IMR-90 (cell line): ENCODE data around the gene CCR9. TPM values are rescaled to one million over a fixed set of nuclear protein-coding genes. Genes with fewer than 3 reads are reported as not detected.

ENCODE experiments used
- ATAC-seq: fragments of 200-7000 bp; cut with Tn5 transposase; 2 replicates; pipeline ENCODE4 v1.9.1; 2020; ENCODE audit warnings: low read depth, mild to moderate bottlenecking, moderate library complexity
- BruUV-seq: library from RNA; stranded (reverse); fragments of 400-500 nt; replicated peaks from 2 replicates; lab custom pipeline; 2021; lab: Mats Ljungman, UMichigan
- CTCF ChIA-PET: fragments of 300-600 bp; formaldehyde crosslinking; extraction: SDS; loops from one replicate; lab custom pipeline; 2021; ENCODE audit warnings: antibody characterized with exemption; lab: Yijun Ruan, JAX
- POLR2A ChIA-PET: fragments of 300-600 bp; sonication (Branson Sonifier 250); formaldehyde crosslinking; loops from one replicate; lab custom pipeline; 2022; ENCODE audit warnings: antibody characterized with exemption; ENCODE audit not compliant: unreplicated experiment; lab: Charles Lee
- DNase-seq: peaks from one replicate; pipeline ENCODE4 v3.0.0; 2013
- H2AFZ ChIP-seq: replicated peaks from 2 replicates; pipeline ENCODE3; 2013; ENCODE audit warnings: low read length, mild to moderate bottlenecking; ENCODE audit not compliant: poor library complexity
- H2AK5ac ChIP-seq: 2 replicates; pipeline ENCODE4 v1.6.1; 2013; ENCODE audit warnings: low read depth, low read length, inconsistent platforms
- H2AK9ac ChIP-seq: replicated peaks from 2 replicates; pipeline ENCODE3; 2013; ENCODE audit warnings: mild to moderate bottlenecking, low read depth, low read length, moderate library complexity; ENCODE audit not compliant: poor library complexity
- H2BK120ac ChIP-seq: 2 replicates; pipeline ENCODE4 v1.6.1; 2013; ENCODE audit warnings: low read depth, low read length, inconsistent platforms
- H2BK15ac ChIP-seq: 3 replicates; pipeline ENCODE4 v1.6.1; 2013; ENCODE audit warnings: low read depth, low read length, inconsistent platforms
- H2BK20ac ChIP-seq: 2 replicates; pipeline ENCODE4 v1.6.1; 2013; ENCODE audit warnings: low read depth, mild to moderate bottlenecking, inconsistent platforms, low read length, moderate library complexity
- H2BK5ac ChIP-seq: 2 replicates; pipeline ENCODE4 v1.6.1; 2013; ENCODE audit warnings: mild to moderate bottlenecking, low read depth, low read length, inconsistent platforms; ENCODE audit not compliant: poor library complexity, severe bottlenecking
- H3K14ac ChIP-seq: replicated peaks from 2 replicates; pipeline ENCODE4 v1.6.1; 2013; ENCODE audit warnings: low read depth, low read length, inconsistent platforms
- H3K18ac ChIP-seq: 2 replicates; pipeline ENCODE4 v1.6.1; 2013; ENCODE audit warnings: low read depth, low read length, control low read depth
- H3K23ac ChIP-seq: 2 replicates; pipeline ENCODE4 v1.6.1; 2013; ENCODE audit warnings: low read depth, low read length, inconsistent platforms
- H3K27ac ChIP-seq: 2 replicates; pipeline ENCODE4 v1.5.1; 2013; ENCODE audit warnings: mild to moderate bottlenecking, control low read depth, low read length; ENCODE audit not compliant: insufficient read depth
- H3K27me3 ChIP-seq: 2 replicates; pipeline ENCODE4 v1.6.1; 2013; ENCODE audit warnings: low read length; ENCODE audit not compliant: control insufficient read depth, insufficient read depth
- H3K36me3 ChIP-seq: 2 replicates; pipeline ENCODE4 v1.6.1; 2013; ENCODE audit warnings: low read length, mixed read lengths; ENCODE audit not compliant: control insufficient read depth, insufficient read depth
- H3K4ac ChIP-seq: 2 replicates; pipeline ENCODE4 v1.6.1; 2013; ENCODE audit warnings: low read depth, low read length, inconsistent platforms
- H3K4me1 ChIP-seq: 2 replicates; pipeline ENCODE4 v1.6.1; 2013; ENCODE audit warnings: low read length, mixed read lengths; ENCODE audit not compliant: control insufficient read depth, insufficient read depth
- H3K4me2 ChIP-seq: 2 replicates; pipeline ENCODE4 v1.6.1; 2013; ENCODE audit warnings: low read depth, mild to moderate bottlenecking, control low read depth, low read length, moderate library complexity
- H3K4me3 ChIP-seq: 2 replicates; pipeline ENCODE4 v1.5.1; 2013; ENCODE audit warnings: low read depth, mild to moderate bottlenecking, control low read depth, low read length, moderate library complexity; ENCODE audit not compliant: insufficient read depth
- H3K56ac ChIP-seq: 2 replicates; pipeline ENCODE4 v1.6.1; 2013; ENCODE audit warnings: low read length, inconsistent platforms; ENCODE audit not compliant: insufficient read depth; ENCODE audit errors: extremely low read depth
- H3K79me1 ChIP-seq, 2 experiments: 2 replicates each; pipeline ENCODE4 v1.6.1; 2013; ENCODE audit warnings: low read length in 2 of 2, inconsistent platforms in 1 of 2, low read depth in 1 of 2
- H3K9ac ChIP-seq: 2 replicates; pipeline ENCODE4 v1.6.1; 2013; ENCODE audit warnings: low read depth, low read length, control low read depth
- H3K9me1 ChIP-seq: 2 replicates; pipeline ENCODE4 v1.6.1; 2013; ENCODE audit warnings: low read length, inconsistent platforms; ENCODE audit not compliant: insufficient read depth
- H3K9me3 ChIP-seq: 2 replicates; pipeline ENCODE4 v1.6.1; 2013; ENCODE audit warnings: low read length; ENCODE audit not compliant: control insufficient read depth, insufficient read depth
- H4K20me1 ChIP-seq: 2 replicates; pipeline ENCODE4 v1.6.1; 2013; ENCODE audit warnings: low read length, inconsistent platforms; ENCODE audit not compliant: insufficient read depth
- H4K5ac ChIP-seq: 2 replicates; pipeline ENCODE4 v1.6.1; 2013; ENCODE audit warnings: mild to moderate bottlenecking, low read depth, low read length, control low read depth
- H4K8ac ChIP-seq, 2 experiments: 2 replicates each; pipeline ENCODE4 v1.6.1; 2013; ENCODE audit warnings: low read depth in 2 of 2, low read length in 2 of 2, control low read depth in 1 of 2, inconsistent platforms in 1 of 2
- H4K91ac ChIP-seq: 2 replicates; pipeline ENCODE4 v1.6.1; 2013; ENCODE audit warnings: low read depth, low read length, inconsistent platforms; ENCODE audit not compliant: insufficient read depth
- BHLHE40 ChIP-seq: fragments of 150-350 bp; IDR thresholded peaks from 2 replicates; pipeline ENCODE4 v1.6.1; 2016; ENCODE audit warnings: mild to moderate bottlenecking, low read depth, low read length
- CEBPB ChIP-seq: IDR thresholded peaks from 2 replicates; pipeline ENCODE4 v1.6.1; 2012; ENCODE audit warnings: low read depth, low read length, improper control_type of control experiment
- CHD1 ChIP-seq: IDR thresholded peaks from 2 replicates; pipeline ENCODE4 v1.6.1; 2012; ENCODE audit warnings: low read depth, low read length, improper control_type of control experiment
- FOS ChIP-seq: fragments of 150-350 bp; IDR thresholded peaks from 2 replicates; pipeline ENCODE4 v1.6.1; 2016; ENCODE audit warnings: low read depth, low read length
- MAFK ChIP-seq: IDR thresholded peaks from 2 replicates; pipeline ENCODE4 v1.6.1; 2012; ENCODE audit warnings: low read depth, low read length, improper control_type of control experiment
- MAZ ChIP-seq: IDR thresholded peaks from 2 replicates; pipeline ENCODE4 v1.6.1; 2012; ENCODE audit warnings: low read depth, mild to moderate bottlenecking, low read length, improper control_type of control experiment, moderate library complexity, borderline replicate concordance
- MXI1 ChIP-seq: IDR thresholded peaks from 2 replicates; pipeline ENCODE4 v1.6.1; 2012; ENCODE audit warnings: low read depth, mild to moderate bottlenecking, low read length, moderate library complexity, borderline replicate concordance
- NFE2L2 ChIP-seq: fragments of 150-350 bp; IDR thresholded peaks from 2 replicates; pipeline ENCODE4 v1.6.1; 2016; ENCODE audit warnings: low read depth, mild to moderate bottlenecking, low read length
- POLR2A ChIP-seq: IDR thresholded peaks from 2 replicates; pipeline ENCODE4 v1.6.1; 2012; ENCODE audit warnings: mild to moderate bottlenecking, low read depth, low read length
- RAD21 ChIP-seq: IDR thresholded peaks from 2 replicates; pipeline ENCODE4 v1.6.1; 2012; ENCODE audit warnings: low read length, improper control_type of control experiment
- RCOR1 ChIP-seq: IDR thresholded peaks from 2 replicates; pipeline ENCODE4 v1.6.1; 2012; ENCODE audit warnings: mild to moderate bottlenecking, low read length, improper control_type of control experiment; ENCODE audit not compliant: insufficient replicate concordance
- RFX5 ChIP-seq: IDR thresholded peaks from 2 replicates; pipeline ENCODE4 v1.8.0; 2012; ENCODE audit warnings: low read depth, mild to moderate bottlenecking, low read length, moderate library complexity
- SMC3 ChIP-seq: fragments of 150-350 bp; IDR thresholded peaks from 2 replicates; pipeline ENCODE4 v1.6.1; 2016; ENCODE audit warnings: low read depth, mild to moderate bottlenecking, antibody characterized with exemption, low read length, moderate library complexity
- USF2 ChIP-seq: fragments of 150-350 bp; IDR thresholded peaks from 2 replicates; pipeline ENCODE4 v1.6.1; 2017; ENCODE audit warnings: mild to moderate bottlenecking, antibody characterized with exemption, low read length, low read depth
- WGBS, 2 experiments: methylation state at CpG; one replicate each; pipeline versions ENCODE4 v1.1.5 to v1.1.7; 2013; ENCODE audit warnings: missing lambda C conversion rate in 2 of 2; ENCODE audit not compliant: insufficient read length in 1 of 2; ENCODE audit errors: extremely low coverage in 2 of 2; 5-methylcytosine and 5-hydroxymethylcytosine counted together
- dilution Hi-C: fragments of 300-500 bp; cut with HindIII; formaldehyde crosslinking; loops from one replicate; pipeline ENCODE4 v1.14.3; 2018; ENCODE audit warnings: low sequenced_read_pairs; ENCODE audit not compliant: unreplicated experiment
- in situ Hi-C: fragments of 300-500 bp; cut with MboI; formaldehyde crosslinking; loops from 3 replicates; pipeline ENCODE4 v1.14.3; 2019; ENCODE audit warnings: low sequenced_read_pairs, inconsistent platforms, mixed read lengths
- intact Hi-C: fragments of 100-400 bp; cut with micrococcal nuclease; formaldehyde crosslinking; loops from 2 replicates; pipeline ENCODE4 v1.10.0; 2022
- polyA plus RNA-seq, 3 experiments: library from polyadenylated mRNA; depleted of rRNA; stranded (reverse); fragments of >200 nt; gene quantifications; 2 replicates each; pipeline ENCODE4 v1.2.3, GENCODE V29; 2012; ENCODE audit warnings: low replicate concordance in 1 of 3
- total RNA-seq: library from RNA; depleted of rRNA; stranded (reverse); fragments of >200 nt; gene quantifications from 2 replicates; pipeline ENCODE4 v1.2.3, GENCODE V29; 2012
- TF ChIP-seq, protein P1 (sequence below): fragments of 150-350 bp; IDR thresholded peaks from 2 replicates; pipeline ENCODE4 v1.6.1; 2016; ENCODE audit warnings: low read depth, mild to moderate bottlenecking, low read length, moderate library complexity, borderline replicate concordance
- TF ChIP-seq, protein P2 (sequence below): conservative IDR thresholded peaks from 2 replicates; pipeline ENCODE4 v1.5.1; 2012; ENCODE audit warnings: mild to moderate bottlenecking, low read depth, low read length, improper control_type of control experiment

Gene CCR9
- total and polyA plus RNA-seq, 2 of the 4 experiments (the other 2 are of a cell fraction): not detected

DNA sequence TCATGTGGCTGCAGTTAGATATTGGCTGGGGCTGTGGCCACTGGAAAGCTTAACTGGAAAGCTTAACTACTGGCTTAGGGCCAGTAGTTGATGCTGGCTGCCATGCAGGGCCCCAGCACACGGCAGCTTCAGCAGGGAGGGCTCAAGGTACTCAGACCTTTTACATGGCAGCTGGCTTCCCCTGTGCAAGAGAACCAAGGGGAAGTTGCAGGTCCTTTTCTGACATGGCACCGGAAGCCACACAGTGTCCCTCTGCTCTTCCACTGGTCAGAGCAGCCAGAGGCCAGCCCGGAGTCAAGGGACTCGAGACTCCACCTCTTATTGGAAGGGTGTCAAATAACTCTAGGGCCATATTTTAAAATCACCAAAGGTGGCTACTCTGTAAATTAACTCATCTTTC, 24.5 kb downstream of the CCR9 start:
- dilution Hi-C loops (no loop called here), intact Hi-C loops (no loop called here), in situ Hi-C loops (no loop called here)
- H3K4me1 ChIP-seq: peaks cover 26% of the 10 kb centered on the region
- no peak for TF ChIP-seq NFE2L2
- no peak for TF ChIP-seq FOS
- TF ChIP-seq, protein P1, sequence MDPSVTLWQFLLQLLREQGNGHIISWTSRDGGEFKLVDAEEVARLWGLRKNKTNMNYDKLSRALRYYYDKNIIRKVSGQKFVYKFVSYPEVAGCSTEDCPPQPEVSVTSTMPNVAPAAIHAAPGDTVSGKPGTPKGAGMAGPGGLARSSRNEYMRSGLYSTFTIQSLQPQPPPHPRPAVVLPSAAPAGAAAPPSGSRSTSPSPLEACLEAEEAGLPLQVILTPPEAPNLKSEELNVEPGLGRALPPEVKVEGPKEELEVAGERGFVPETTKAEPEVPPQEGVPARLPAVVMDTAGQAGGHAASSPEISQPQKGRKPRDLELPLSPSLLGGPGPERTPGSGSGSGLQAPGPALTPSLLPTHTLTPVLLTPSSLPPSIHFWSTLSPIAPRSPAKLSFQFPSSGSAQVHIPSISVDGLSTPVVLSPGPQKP: no peak
- no peak for TF ChIP-seq SMC3
- TF ChIP-seq MAZ: no peak
- no peak for TF ChIP-seq POLR2A
- TF ChIP-seq, protein P2, sequence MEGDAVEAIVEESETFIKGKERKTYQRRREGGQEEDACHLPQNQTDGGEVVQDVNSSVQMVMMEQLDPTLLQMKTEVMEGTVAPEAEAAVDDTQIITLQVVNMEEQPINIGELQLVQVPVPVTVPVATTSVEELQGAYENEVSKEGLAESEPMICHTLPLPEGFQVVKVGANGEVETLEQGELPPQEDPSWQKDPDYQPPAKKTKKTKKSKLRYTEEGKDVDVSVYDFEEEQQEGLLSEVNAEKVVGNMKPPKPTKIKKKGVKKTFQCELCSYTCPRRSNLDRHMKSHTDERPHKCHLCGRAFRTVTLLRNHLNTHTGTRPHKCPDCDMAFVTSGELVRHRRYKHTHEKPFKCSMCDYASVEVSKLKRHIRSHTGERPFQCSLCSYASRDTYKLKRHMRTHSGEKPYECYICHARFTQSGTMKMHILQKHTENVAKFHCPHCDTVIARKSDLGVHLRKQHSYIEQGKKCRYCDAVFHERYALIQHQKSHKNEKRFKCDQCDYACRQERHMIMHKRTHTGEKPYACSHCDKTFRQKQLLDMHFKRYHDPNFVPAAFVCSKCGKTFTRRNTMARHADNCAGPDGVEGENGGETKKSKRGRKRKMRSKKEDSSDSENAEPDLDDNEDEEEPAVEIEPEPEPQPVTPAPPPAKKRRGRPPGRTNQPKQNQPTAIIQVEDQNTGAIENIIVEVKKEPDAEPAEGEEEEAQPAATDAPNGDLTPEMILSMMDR: no peak
- TF ChIP-seq USF2: no peak
- no peak for TF ChIP-seq CHD1
- no peak for TF ChIP-seq MXI1
- TF ChIP-seq RCOR1: no peak
- no peak for TF ChIP-seq RAD21
- TF ChIP-seq RFX5: no peak
- TF ChIP-seq MAFK: no peak
- TF ChIP-seq BHLHE40: no peak
- no peak for TF ChIP-seq CEBPB
- H3K27ac ChIP-seq: no peak overlapping the region
- H2BK5ac ChIP-seq: no peak overlapping the region
- H4K8ac ChIP-seq: no peak overlapping the region
- no peaks in the 10 kb centered on the region for H3K79me1 ChIP-seq
- no peak overlapping the region for H2BK15ac ChIP-seq
- ATAC-seq: no peak
- no peaks in the 10 kb centered on the region for H3K27me3 ChIP-seq
- H2BK120ac ChIP-seq: no peak overlapping the region
- WGBS, 2 experiments: no CpG with 5 or more reads among the region's 4 CpGs
- no peak overlapping the region for H3K9ac ChIP-seq
- no peak overlapping the region for H3K14ac ChIP-seq
- no peaks in the 10 kb centered on the region for H3K36me3 ChIP-seq
- no peak overlapping the region for H4K91ac ChIP-seq
- no peak overlapping the region for H2AK5ac ChIP-seq
- no peaks in the 10 kb centered on the region for H4K20me1 ChIP-seq
- no peak overlapping the region for H3K4me2 ChIP-seq
- POLR2A ChIA-PET: no interaction called here
- no TSS peak for BruUV-seq
- peaks cover 12% of the 10 kb centered on the region; the same call in 1 of the 2 replicates for H3K9me1 ChIP-seq
- no peak overlapping the region for H4K5ac ChIP-seq
- CTCF ChIA-PET: no interaction called here
- no peaks in the 10 kb centered on the region for H3K9me3 ChIP-seq
- no peak overlapping the region for H2AK9ac ChIP-seq
- no peak overlapping the region for H3K18ac ChIP-seq
- no peak overlapping the region for H3K4ac ChIP-seq
- no peak for DNase-seq
- no peak overlapping the region for H3K23ac ChIP-seq
- no peak overlapping the region for H2BK20ac ChIP-seq
- H2AFZ ChIP-seq: no peak overlapping the region
- H3K56ac ChIP-seq: no peak overlapping the region
- no peak overlapping the region for H3K4me3 ChIP-seq
